HG03066 (cell line): ENCODE results near the gene DLG5.

Source experiments
- ATAC-seq: cut with Tn5 transposase; IDR thresholded peaks from one replicate; pipeline ENCODE4 v1.9.1; 2021; ENCODE audit warnings: low read depth; ENCODE audit not compliant: unreplicated experiment

The DLG5 gene

DNA sequence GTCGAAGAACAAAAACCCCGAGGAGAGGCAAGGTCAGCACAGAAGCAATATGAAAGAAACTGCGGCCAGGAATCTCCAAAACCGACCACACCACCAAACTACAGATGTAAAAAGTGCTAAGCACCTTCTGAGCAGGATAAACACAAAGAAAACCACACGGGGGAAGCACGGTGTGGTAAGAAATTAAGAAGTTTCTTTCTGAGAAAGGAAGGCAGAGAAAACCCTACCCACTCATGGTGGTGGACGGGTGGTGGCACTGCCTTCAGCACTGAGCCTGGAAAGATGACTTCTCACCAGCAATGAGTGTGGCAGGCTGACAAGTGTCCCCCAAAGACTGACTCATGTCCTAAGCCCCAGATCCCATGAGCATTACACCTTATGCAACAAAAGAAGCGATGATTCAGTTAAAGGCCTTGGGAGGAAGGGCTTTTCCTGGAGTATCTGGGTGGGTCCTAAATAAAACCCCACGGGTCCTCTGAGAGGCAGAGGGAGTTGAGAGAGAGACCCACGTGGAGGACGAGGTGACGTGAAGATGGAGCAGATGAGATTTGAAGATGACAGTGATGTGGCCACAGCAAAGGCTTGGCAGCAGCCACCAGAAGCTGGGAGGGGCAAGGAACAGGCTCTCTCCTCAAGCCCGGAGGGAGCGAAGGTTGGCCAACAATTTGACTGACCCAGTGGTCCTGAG, 124.9 kb downstream of the DLG5 start:
- ATAC-seq: no peak

DNA sequence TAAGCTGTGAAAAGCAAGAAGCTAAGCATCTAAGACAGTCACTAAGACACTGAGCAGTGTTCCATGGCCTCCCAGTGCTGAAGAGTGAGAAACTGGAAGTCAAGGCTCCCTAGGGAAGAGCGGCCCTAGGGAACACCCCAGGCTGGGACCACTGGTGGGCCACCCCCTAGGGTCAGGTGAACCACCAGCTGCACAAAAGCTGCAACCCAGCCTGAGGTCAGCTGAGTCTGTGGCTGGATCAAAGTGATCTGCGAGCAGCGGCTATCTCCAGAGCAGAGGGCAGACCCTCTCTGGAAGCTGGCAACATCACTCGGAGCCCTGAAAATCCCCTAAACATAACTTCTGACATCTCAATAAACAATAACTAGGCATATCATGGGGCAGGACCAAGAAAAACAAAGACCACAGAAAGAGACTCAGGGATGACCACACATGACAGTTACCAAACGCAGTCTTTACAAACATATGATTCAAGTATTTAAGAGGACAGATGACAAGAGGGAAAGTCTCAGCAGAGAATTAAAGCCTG, 125.8 kb downstream of the DLG5 start:
- no peak for ATAC-seq

DNA sequence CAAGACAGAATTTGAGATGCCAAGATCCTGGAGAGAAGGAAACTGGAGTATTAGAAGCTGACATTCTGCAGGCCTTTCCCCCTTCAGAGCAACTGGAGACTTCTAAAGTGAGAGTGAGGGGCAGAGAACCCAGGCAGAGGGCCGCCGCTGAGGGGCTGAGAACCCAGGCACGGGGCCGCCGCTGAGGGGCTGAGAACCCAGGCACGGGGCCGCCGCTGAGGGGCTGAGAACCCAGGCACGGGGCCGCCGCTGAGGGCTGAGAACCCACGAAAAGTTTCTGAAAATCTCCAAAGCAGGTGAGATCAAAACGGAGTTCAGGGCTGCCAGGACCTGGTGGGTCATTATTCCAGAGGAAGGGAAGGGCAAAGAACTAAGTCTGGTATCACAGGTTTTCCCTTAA, 126.2 kb downstream of the DLG5 start:
- no peak for ATAC-seq

DNA sequence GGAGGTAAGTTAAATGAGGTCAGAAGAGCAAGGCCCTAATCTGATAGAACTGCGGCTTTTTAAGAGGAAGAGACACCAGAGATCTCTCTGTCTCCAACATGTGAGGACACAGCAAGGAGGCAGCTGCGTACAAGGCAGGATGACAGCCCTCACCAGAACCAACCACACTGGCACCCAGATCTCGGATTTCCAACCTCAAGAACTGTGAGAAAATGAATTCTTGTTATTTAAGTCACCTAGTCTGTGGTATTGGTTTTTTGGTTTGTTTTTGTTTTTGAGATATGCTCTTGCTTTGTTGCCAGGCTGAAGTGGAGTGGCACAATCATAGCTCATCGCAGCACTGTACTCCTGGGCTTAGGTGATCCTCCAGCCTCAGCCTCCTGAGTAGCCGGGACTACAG, 127.2 kb downstream of the DLG5 start:
- no peak for ATAC-seq

DNA sequence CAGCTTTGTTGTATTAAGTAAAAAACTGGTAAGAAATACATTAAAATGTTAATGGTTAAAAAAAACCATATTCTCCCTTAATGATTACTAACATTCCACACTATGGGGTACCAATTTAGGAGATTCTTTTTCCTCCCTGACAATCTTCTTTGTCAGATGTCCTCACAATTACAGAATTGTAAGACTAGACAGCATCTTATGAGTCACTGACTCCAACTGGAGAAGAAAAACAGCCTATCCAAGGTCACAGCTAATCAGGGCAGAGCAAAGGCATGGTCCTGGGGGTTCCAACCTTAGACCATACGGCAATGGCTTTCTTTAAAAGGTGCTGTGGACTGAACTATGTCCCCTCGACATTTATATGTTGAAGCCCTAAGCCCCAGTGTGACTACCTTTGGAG, 127.6 kb downstream of the DLG5 start:
- no peak for ATAC-seq

DNA sequence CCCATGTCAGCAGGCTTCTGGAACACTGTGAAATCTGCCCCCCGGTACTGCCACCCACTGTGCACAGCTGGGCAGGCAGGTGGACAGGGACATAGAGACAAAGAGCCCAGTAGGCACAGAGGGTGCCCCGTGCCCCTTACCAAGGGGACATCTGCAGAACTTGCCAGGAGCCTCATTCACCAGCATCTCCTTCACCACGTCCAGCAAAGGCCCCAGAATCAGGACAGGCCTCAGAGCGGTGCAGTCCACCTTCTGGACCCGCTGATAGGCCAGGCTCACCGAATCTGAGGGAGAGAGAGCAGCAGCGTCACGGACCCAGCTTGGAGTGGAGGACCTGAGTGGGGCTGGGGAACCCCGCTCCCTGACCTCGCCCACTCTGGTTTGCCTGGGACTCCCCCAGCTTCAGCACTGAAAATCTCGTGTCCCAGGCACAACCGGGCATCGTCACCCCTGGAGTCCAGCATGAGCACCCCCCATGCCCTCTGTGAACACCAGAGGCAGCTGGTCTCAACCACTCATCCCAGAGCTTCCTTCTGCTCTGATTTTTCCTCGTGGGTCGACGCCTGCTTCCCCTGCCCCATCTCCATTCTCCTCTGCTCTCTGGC, 130.1 kb downstream of the DLG5 start:
- ATAC-seq: no peak

DNA sequence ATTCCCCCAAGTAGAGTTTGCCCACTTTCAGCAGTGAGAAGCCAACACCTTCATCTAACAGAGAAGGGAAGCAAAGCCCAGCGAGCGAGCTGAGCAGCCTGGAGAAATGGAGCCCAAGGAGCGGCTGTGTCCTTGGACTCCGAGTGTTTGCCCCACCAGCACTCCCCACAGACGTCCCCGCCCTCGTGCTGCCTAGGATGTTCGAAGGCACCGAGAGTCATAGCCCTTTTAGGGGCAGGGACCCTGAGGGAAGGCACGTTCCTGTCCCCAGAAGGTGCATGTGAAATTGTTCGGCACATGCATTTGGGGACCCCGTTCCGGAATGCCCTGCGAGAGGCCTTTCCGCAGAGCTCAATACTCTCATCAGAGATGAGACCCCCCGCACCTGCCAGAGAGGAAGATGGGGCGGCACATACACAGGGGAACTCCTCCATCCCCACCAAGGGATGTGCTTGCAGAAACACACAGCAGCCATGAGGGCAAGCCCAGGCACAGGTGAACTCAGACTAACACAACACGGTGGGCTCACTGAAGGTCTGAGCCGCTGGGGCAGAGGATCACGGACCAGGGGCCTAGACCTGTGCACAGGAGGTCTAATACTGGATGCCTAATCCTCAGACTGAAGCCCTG, 131.0 kb downstream of the DLG5 start:
- no peak for ATAC-seq

DNA sequence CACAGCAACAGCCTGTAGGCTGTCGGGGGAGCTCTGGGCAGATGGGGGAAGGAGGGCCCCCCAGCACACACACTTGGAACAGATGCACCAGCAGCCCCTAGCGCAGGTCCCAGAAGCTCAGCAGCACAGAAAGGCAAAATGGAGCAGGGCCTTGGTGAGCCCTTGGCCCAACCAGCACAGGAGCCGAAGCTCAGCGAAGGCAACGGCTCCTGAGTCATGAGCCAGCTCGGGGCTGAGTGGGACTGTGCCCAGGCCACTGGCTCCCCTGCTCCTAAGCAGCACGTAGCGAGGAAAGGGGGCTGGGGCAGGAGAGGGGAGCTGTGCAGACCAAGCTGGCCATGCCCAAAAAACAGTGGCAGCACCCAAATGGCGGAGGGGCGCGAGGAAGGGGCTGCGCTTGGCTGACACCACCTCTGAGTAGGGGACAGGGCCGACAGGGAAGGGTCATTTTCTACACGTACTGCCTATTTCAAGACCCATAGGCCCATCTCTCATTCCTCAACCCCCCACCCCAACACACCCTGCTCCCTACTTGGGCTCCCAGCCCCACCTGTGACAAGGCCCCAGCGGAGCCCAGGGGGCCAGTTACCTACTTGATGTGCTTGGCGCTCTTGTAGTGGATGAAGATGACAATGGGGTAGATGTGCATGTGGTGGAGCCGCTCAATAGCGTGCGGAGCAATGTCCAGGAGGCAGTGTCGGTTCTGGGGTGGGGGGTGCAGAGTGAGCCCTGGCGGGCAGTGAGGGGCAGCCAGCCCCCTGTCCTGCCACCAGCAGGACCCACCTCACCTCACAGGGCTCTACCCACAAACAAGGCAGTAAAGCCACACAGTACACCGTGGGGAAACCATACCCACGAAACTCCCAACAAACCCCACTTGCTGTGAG, 132.1 kb downstream of the DLG5 start:
- ATAC-seq: no peak

DNA sequence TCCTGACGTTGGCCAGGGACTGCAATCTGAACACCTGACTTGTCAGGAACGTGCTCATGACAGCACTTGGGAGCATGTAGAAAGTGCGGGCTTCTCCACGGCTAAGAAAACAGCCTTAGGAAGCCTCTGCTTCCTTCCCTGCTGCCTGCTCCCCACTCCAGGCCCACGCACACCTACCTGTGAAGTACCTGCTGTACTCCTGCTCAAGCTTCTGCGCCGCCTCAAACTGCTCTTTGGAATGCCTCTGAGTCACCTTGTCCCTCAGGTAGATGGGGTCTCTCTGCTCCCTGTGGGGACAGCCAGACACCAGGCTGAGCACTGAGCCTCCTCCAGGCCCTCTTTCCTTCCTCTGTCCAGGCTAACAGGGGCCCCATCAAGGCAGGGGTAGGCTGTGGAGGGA, 132.7 kb downstream of the DLG5 start:
- ATAC-seq: no peak

DNA sequence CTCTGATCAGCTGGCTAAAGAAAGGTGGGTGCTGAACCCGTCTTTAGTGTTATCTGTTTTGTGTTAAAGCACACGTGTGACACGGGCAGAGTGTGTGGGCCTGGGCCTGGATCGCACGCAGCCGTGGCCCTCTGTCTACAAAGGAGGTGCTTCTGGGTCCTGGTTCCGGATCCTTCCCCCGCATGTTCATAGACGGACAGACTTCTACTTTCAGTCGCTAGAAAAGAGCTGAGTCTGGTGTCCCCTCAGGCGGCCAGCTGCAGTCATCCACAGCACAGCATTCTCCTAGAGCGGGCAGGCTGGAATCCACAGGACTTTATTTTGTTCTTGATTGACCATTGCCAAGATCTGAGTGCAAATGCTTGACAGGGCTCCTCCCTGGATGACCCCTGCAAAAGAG, 134.4 kb downstream of the DLG5 start:
- ATAC-seq: no peak

DNA sequence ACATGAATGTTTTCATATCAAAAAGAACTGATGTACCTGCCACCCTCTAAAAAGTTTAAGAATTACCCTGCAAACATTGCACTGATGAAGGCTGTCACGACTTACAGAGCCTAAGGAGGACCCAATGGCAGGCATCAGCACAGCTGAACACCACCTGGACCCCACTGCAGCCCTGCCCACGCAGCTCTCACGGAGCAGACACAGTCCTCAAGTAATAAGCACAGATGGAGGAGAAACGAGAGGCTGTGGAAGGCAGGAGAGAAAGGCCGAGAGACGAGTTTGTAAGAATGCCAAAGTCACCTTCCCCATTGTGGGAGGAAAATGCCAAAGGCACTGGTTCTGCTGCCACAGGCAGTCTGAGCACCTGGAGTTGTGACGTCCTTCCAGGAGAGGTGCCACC, 135.0 kb downstream of the DLG5 start:
- no peak for ATAC-seq

DNA sequence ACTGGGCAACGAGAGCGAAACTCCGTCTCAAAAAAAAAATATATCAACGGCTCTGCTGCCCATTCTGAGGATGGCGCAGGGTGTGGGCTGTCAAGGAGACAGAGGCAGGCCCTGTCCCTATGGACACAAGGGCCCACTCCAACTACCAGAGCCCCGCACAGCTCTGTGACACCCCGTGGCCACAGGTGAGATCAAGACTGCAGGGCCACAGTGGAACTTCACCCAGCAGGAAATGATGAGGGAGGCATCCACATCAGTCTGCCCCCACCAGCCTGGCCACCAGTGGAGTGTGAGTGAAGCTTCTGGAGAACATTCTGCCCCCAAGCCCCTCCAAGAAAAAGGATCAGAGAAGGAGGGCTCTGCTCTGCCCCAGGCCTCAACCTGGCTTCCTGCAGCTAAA, 136.7 kb downstream of the DLG5 start:
- no peak for ATAC-seq

DNA sequence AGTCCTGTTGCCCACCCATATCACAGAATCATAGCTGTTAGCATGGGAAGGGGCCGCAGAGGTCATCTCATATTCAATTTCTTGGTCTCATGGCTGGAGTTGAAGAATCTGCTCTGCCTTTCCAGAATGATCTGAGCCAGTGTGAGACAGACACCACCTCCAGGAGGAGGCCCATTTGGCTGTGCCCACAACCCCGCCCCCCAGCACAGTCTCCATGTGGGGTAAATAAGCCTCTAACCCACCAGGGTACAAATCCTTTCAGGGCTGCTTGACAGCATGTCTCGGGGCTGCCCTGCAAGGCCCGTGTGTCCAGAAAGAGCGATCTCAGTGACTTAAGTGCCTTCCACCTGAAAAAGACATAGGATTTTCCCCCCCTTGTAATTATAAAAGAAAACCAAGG, 137.5 kb downstream of the DLG5 start:
- ATAC-seq: no peak

DNA sequence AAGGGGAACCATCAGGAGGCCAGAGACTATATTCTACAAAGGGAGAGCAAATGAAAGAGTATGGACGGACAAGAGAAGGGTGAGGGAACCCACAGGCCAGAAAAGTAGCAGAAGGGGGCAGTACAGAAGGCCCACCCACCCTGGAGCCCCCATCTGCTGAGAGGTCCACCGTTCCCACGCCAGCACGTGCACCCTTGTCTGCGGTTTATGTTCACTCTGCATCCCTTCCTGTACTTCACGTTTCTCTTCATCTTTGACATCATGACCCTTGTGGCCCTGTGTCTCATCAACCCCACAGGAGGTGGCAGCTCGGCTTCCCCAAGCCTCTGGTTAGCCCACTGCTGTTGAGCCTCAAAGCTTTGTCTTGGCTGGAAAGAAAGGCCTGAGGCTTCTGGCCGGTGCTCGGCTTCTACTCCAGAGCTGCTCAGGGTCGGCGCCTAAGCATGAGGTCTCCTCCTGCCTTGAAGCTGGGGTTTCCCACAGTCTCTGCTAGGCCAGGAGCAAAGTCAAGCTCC, 138.0 kb downstream of the DLG5 start:
- no peak for ATAC-seq

DNA sequence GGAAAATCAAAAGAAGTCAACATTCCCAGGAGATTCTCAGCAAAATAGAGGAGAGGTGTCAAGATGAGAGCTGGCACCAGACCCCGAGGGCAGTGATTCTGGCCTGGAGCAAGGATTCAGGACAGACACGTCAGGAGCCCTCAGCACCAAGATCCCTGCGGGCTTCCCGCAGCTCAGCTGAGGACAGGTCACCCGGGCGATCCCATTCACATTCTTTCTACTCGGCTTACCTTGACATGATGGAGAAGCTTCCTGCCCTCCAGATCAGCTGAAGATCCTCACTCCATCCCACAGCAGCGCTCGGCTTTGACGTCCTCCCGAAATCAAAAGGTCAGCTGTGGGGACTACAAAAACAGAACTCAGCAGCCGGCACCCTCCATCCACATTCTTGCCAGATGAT, 139.1 kb downstream of the DLG5 start:
- ATAC-seq: no peak

DNA sequence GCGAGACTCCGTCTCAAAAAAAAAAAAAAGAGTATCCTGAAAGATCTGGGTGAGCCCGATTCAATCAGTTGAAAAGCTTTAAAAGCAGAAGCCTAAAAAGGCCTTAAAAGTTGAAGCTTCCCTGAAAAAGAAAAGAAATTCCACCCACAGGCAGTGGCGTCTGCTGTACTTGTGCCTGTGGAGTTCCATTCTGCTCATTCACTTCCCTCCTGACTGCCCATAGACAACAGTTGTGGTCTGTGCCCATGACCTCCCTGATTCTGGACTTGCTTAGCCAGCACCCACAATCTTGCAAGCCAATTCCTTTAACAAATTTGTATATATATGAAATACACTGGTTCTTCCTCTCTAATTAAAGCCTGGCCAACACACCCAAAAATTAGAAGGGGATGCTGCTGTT, 141.7 kb downstream of the DLG5 start:
- no peak for ATAC-seq

DNA sequence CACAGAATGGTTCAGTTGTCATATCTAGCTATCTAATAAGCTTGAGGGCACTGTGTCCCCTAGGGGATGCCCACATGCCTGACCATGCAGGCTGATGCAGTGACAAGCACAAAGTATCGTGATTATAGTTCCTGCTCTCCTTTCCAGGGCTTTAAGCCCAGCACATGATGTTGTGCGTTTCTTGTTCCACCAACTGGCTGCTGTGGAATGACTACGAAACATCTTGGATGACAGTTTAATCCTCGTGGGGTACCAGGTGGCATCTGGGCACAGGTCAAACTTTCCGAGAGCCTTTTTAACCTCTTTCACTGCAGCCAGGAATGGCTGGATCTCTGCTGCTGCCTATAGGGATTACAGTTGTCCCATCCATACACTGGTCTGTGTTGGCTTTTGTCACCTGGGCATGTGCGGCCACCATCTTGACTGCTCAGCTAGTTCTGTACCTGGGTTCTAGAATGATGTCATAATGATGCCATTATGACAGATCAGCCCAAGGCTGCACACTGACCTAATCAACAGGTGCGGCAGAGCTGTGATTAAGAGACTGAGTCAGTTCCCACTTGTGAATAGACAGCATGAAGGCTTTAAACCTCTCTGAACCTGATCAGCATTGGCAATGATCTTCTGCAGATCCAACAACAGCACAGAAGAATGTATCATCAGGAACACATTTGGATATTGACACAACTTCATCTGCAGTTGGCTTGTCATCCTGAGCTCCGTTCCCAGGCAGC, 144.1 kb downstream of the DLG5 start:
- no peak for ATAC-seq

DNA sequence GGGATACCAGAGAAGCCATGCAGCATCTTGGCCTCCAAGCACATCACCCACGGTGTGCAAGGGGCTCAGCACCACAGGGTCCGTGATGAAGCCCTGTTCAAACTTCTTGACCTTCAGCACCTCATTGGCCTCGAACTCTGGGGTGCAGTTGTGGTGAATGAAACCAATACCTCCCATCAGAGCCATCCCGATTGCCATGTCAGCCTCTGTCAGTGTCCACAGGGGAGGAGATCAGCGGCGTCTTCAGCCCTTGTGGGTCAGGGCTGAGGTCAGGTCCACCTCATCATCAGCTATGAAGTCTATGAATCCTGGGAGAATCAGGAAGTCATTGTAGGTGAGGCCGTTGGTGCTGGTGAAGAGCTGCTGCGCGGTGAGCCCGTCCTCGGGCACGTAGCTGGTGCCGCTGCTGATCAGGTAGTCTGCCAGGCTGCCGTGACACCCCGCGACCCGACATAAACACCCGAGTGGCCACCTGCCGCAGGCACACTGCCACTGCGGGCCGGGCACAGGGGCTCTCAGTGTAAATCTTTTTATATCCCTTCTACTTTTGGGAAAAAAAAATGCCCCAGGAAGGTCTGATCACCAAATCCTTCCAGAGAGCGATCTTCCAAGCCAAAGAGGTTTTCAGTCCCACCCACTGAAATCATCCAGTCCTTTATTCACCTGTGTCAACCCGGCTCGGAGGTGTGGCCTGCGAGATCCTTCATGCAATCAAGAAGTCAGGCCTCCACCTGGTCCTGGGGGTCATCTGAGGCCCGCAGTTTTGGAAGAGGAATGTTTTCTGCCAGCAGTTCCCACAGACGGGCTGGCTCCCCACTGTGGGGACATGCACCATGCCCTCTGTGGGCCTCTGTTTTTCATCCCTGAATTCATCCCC, 144.9 kb downstream of the DLG5 start:
- no peak for ATAC-seq

DNA sequence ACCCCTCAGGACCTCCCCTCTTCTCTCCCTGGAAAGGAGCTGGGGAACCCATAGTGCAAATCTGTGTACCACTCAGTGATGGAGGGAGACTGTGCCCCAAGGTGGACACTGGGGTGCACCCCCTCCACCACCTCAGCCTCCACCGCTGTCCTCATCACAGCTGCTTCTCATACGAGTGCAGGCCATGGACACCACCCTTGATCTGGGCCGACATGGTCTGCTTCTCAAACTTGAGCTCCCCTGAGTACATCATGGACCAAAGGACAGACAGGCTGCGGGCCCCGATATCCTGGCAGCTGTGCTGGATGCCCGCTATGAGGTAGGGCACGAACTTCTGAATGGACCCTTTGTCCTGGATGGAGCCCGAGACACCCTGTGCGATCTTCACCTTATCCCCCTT, 146.4 kb downstream of the DLG5 start:
- no peak for ATAC-seq
